Fibroblast of peridontal ligament (primary cell): ENCODE data around the gene ZFPL1.

Source experiments
- DNase-seq: peaks from one replicate; pipeline ENCODE4 v3.0.0-alpha.2; 2010; ENCODE audit errors: extremely low read depth

The ZFPL1 gene

DNA sequence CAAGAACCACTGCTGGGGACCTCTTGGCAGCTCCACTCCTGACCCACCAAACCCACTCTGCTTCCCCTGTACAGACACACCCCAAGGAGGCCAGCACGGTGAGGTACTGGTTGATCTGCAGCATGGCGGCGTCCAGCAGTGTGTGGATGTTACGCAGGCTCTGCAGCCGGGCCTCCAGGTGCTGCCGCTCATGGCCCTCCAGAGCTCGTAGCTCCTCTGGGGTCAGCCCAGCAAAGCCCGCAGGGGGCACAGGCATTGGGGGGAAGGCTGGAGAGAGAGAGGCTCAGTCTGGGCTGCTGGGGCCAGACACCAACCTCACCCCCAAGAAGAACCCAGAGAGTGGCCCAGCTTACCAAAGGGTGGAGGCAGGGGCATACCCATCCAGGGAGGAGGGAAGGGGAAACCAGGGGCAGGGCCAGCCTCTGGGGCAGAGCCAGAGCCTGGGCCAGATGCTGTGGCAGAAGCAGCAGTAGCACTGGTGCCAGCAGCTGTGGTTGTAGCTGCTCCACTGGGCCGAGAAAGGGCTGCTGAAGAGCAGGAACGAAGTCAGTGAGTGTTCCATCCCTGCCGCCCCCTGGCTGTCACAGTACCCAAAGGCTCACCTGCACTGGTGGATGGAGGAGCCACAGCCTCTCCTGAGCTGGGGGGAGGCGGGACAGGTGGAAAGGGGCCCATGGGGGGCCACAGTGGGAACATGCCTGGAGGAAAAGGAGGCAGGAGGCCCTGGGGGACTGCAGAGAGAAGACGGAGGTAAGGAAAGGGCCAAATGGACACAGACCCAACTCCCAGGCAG, 45.8 kb downstream of the ZFPL1 start:
- no peak for DNase-seq

DNA sequence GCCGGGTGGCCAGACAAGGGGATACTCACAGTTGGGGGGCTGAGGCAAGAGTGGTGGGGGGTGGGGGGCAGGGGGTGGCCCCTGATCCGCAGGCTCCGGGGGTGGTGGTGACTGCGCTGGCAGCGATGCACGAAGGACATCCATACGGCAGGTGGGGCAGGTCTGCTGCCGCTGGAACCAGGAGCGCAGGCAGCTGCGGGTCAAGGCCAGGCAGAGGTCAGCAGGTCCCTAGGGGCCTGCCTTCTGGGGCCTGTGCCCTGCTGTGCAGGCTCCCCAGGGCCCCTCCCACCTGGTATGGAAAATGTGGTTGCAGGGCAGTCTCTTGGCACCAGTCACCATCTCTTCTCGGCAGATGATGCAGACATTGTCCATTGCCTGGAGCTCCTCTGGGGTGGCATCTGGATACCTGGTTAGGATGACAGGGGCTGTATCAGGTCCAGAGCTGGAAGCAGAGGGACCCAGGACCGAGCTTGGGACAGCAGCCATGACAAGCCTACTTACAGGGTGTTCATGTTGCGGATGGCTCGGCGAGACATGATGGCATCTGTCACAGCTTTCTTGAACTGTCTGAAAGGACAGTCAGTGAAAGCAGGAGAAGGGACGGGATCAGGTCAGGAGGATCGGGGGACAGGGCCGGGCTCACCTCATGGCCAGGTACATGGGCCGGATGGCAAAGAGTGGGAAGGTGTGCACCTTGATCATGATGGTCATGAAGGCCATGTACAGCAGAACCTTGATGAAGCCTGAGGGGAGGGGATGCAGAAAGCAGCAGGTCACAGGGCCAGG, 46.8 kb downstream of the ZFPL1 start:
- DNase-seq = no peak

DNA sequence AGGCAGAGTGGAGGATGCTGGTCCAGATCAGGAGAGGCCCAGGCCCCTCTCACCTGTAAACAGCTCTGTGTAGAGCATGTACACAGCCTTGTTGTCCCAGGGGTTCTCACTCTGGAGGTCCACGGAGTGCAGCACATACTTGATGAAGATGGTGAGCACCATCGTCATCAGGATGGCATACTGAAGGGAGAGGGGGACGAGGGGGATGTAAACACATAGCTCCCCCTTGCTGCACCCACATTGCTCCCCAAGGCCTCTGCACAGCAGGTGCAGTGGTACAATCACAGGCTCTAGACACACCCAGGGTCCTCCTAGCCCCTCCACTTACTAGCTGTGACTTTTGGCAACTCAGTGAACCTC, 47.4 kb downstream of the ZFPL1 start:
- DNase-seq = no peak

DNA sequence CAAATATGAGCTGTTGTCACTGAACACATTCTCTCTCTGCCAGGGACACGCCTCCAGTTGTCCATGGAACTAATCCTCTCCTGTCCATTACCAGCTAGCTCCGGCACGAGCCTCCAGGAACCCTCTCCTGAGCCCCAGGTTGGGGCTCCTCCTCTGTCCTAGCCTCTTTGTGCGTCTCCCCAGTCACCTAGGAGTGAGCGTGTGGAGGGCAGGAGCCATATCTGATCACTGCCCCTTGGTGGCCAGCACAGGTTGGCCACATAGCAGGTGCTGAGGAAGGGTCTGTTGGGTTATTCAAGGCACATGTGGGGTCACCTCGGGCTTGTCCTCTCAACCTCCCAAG, 47.8 kb downstream of the ZFPL1 start:
- DNase-seq = no peak

GRCh38 chr11:65132238-65132987, 48.4 kb downstream of the ZFPL1 start:
- DNase-seq = no peak

DNA sequence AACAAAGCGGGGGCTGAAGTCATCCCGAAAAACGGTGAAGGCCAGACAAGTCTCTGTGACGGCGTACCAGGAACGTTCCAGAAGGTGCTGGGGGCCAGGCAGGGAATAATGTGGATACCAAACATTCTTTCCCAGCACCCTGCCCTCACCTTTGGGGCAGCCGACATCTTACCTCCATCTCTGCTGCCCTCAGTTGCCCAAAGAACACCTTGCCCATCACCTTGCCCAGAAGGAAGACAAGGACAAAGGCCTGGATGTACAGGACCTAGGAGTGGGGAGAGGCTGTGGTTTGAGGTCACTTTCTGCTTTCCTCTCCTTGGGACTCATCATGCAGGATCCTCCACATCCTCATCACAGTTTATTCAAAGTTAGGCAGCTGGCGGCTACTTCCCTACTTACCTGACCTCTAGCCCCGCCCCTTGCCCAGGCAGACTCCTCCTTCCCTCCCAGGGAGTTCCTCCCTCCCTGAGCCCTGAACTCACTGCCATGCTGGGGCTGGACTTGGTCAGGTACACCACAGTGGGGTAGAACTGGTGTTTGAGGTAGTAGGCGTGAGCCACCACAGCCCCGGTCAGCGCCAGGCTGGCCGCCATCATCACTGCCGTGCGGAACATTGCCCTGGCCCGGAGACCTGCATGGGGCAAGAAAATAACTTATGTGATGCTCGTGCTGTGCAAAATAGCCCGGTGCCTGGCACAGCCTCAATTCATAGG, 49.1 kb downstream of the ZFPL1 start:
- DNase-seq = no peak

DNA sequence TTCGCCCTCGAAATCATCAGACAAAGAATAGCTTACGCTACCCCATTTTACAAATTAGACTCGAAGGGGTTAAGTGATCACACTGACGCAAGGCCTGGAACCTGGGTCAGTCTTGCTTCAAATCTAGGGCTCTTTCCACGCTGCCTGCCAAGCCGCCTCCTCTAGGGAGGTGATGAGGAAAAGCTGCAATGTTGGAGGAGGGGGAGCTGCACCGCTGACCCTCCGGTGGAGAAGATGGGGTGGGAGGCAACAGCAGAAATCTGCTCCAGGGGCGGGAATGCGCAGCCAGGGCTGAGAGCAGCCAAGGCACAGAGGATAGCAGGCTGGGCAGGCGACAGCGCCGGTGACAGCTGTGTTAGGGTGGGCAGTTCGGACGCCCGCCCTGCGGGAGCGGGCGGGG, 49.7 kb downstream of the ZFPL1 start:
- peak; percentile 59 for DNase-seq

DNA sequence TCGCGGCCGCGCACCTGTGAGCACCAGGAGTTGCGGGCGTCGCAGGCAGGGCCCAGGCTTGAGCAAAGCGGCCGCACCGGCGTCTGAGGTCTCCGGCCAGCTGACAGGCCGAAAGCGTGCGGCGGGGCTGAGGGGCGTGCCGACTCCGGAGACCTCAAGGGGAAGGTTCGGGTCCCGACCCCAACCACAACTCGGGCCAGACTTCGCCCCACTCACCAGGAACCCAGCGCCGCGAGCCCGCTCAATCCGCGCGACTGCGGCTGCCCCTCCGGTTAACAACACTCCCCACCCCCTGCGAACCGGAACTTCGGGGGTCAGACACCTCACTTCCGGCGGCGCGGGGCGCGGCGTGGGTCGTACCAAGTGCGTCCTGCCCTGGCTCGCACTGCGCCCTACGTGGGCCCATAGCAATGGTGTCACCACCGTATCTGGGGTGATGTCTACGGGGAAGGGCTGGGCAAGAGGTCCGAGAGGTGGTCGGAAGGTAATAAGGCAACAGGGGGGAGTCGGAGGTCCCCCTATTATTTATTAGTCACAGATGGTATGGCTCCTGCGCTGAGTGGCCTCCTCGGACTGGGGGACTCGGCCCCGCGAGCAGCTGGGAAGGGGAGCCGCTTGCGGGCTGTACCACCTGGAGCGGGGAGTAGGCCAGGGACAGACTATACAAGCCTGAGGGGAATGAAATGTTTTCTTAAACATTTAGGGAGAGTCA, 50.4 kb downstream of the ZFPL1 start, which contains the start of gene SYVN1:
Gene SYVN1, minus strand, starts transcription at position 280 of the 712 bp plus-strand sequence. CDS start 918 bp downstream, outside the sequence.
- DNase-seq = peak; percentile 84

- DNase-seq = peak; percentile 94
Observed at GRCh38 chr11:65134952-65135632, 51.1 kb downstream of the ZFPL1 start.

DNA sequence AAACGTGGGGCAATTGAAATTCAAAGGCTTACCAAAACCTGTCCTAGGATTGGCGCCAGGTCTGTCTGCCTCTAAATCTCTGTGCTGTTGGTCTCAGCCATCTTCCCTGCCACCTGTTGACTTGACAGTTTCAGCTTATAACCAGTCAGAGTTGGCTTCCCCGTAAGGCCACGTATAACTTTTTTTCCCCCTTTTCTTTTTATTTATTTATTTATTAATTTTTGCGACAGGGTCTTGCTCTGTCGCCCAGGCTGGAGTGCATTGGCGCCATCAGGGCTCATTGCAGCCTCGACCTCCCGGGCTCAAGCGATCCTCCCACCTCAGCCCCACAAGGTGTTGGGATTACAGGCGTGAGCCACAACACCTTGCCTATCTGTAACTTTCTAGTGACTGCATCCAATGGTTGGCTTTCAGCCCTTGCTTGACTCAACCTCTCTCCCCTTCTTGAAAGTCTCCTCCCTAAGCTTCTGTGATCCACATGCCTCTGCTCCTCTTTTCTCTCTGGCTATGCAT, 51.7 kb downstream of the ZFPL1 start:
- no peak for DNase-seq

GRCh38 chr11:65136515-65137096, 52.6 kb downstream of the ZFPL1 start:
- no peak for DNase-seq
